Femur (tissue), 1 donor: ENCODE data around the gene BICDL1.

Source experiments
- DNase-seq: peaks from one replicate; pipeline ENCODE4 v3.0.0-alpha.2; 2017

The BICDL1 gene

GRCh38 chr12:120132054-120132836 lies 143.2 kb downstream of the BICDL1 start:
- no peak for DNase-seq

DNA sequence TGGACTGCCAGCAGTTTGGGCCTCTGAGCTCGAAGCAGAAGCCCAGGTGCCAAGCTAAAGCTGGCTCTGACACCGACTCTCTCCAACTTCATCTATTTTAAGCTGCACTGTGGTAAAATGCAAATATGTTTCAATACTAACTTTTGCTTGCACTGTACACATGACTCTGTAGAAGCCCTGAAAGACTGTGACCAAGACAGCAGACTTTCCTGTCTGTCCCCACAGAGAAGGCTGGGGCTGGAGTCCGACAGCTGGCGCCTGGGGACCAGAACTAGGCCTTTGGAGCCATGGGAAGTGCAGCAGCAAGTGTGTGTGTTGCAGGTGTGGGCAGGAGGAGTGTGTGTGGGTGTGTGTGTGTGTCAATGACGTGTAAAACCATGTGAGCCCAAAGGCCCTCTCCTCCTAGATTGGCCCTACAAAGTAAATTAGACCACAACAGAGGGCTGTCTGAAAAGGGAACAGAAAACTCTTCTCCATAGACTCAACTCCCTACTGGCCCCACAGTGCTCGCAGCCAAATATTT lies 143.9 kb downstream of the BICDL1 start:
- DNase-seq = no peak

- DNase-seq = no peak
Observed at GRCh38 chr12:120134307-120134980, 145.4 kb downstream of the BICDL1 start.

DNA sequence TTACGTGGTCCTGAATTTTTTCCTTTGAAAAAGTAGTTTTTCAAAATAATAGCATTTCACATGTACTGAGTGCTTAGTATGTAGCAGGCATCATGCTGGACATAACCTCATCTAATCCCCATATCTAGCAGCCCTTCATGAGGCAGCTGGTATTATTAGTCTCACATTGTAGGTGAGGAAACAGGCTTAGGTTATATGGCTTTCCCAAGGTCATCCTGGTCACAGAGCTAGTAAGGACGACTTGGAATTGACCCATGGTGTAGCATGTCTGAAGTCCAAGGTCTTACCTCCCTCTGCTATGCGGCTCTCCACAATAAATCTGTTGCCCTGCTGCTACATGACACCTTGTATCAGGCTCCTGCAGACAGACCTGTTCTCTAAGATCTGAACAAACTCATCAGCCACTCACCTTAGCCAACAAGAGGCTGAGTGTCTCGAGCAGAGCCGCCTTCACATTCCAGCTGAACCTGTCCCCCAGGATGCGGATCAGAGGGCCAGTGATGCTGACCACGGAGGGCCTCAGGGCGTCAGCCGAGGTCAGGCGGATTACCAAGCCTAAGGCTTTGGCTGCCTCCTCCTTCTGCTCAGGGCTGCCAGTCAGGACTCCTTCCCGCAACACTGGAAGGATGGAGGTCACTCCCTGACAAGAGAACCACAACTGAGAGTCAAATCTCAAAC lies 147.2 kb downstream of the BICDL1 start:
- DNase-seq = no peak

DNA sequence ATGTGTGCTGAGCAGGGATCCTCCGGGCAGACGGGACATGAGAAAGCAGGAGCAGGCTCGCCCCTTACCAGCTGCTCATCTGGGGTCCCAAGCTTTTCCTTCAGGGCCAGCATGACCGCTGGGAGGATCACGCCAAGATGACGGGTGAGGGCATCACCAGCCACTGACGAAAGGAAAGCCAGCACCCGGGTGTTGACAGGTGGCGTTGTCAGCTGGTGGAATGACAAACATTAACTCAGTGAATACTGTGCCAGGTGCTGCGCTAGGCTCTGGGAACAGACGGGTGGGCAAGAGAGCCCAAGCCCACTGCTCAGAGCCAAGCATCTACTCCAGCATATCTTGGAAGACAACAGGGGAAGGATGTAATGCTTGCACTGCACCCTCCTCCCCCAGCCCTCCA lies 148.8 kb downstream of the BICDL1 start:
- DNase-seq = no peak

DNA sequence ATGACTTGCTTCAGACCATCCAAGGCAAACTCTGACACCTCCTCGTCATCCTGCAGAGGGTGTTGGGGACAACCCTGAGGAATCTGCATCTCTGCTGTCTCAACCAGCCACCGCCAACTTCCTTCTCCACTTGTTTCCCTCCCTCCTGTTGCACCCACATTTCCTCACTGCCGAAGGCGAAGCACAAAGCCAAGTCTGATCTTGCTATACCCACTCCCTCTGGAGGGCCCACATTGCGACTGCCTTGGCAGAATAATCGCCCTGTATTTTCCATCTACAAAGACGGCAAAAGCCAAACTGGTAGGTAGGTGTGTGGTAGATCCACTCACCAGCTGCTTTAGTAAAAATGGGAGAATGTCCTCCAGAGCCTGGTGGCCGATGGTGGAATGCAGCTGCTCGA lies 149.3 kb downstream of the BICDL1 start:
- no peak for DNase-seq

DNA sequence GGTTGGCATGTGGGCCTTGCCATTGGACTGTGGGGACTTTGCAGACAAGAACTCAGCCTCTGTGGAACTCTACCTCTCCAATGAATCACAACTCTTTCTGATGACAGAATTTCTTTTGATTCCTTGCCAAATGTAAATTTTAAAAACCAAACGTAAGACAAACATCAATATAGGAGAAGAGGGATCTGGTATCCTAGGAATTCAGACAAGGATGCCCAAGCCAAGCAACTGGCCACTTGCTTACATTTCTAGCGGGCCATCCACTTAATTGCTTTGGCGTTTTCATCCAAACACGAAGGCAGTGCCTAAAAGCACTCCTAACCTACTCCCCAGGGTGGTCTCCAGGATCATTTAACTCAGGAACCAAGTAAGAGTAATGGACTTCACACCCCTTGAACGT lies 150.9 kb downstream of the BICDL1 start:
- no peak for DNase-seq

DNA sequence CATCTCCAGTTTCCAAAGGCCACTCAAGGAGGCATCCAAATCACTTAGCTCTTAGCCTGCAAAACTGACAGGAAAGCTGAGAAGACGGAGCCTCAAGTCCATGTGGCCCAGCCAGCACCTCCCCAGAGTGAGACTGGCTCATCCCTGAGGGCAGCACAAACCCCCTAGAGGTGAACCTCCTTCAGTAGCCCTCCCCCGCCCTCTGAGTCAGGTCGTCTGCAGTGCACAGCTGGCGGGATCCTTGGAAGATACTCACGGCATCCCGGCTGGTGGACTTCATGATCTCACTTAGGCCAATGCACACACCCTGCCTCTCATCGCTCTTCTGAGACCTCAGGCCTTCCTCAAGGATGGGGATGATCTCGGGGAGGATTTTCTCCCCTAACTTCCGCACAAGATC lies 151.6 kb downstream of the BICDL1 start:
- DNase-seq = no peak

DNA sequence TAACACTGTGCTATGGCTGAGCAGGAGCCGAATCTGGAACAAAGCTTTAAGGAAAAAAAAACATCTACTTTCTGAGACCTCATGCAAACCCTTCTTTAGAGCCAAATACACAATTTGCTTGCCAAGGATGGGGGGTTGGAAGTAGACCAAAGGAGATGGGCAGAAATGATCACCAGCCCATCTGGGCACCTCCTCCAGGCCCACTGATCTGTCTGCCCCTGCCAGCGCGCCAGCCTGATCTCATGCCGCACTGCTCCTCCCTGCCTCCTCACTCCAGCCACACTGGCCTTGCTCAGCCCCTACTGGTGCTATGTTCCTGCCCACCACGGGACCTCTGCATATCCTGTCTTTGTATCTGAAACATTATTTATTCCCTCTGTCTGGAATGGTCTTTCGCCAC lies 152.3 kb downstream of the BICDL1 start:
- no peak for DNase-seq

DNA sequence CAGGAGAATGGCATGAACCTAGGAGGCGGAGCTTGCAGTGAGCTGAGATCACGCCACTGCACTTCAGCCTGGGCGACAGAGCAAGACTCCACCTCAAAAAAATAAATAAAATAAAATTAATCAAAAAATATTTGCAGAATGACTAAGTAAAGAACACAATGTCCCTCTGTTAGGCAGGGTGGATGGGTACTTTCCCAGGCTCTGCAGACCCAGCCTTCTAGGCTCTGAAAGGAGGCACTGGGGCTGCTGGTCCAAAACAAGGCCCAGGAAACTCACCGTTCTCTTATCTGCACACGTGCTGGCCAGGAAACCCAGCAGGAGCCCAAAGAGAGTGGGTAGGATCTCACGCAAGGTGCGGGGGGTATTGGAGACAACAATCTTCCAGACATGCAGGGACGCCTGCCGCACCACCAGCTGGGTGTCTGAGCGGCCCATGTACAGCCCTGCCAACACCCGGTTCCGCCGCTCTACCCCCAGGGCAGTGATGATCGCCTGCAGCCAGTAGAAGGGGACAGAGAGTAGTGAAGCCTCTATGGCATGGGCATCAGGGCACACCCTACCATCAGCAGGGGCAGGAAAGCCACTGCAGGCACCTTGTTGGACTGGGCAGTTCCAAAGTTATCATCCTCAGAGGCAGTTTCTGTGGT lies 153.3 kb downstream of the BICDL1 start:
- no peak for DNase-seq
